ENCODE measurements around the gene AKAP12.

The AKAP12 gene

GRCh38 chr6:151390851-151391470 lies 151.2 kb downstream of the AKAP12 start:
- Histone ChIP-seq H3K9me3 (ENCODE audit: control insufficient read depth, low read length) (no peaks in the 10 kb centered on the region), H3K79me1 (replicated peaks; ENCODE audit: low read length, poor library complexity, severe bottlenecking) (peaks cover 7% of the 10 kb centered on the region), H3K4me2 (ENCODE audit: low read length, poor library complexity, severe bottlenecking) (peak overlapping the region; percentile 61), H3K4me1 (ENCODE audit: control insufficient read depth, insufficient read depth, low read depth, low read length) (peaks cover 11% of the 10 kb centered on the region), H4K91ac (ENCODE audit: low read length) (peak overlapping the region; percentile 99), H3K4ac (ENCODE audit: low read depth in 1 of 2, low read length in 2 of 2) (peak overlapping the region; percentile 96 to 100), H3K18ac (ENCODE audit: low read depth in 1 of 2, low read length in 2 of 2) (peak overlapping the region; percentile 92 to 100), H3K27me3 (ENCODE audit: control insufficient read depth in 1 of 2, insufficient read depth in 1 of 2, low read length in 2 of 2) (no peaks in the 10 kb centered on the region), H3K9ac (ENCODE audit: low read length) (peak overlapping the region; percentile 91), H2BK5ac (ENCODE audit: low read depth, low read length, poor library complexity, severe bottlenecking) (peak overlapping the region; percentile 98), H4K8ac (ENCODE audit: low read length) (peak overlapping the region; percentile 99), H3K4me3 (ENCODE audit: insufficient read depth in 1 of 2, low read depth in 1 of 2, low read length in 2 of 2) (peak overlapping the region; percentile 77 to 99), H2AK5ac (ENCODE audit: low read length, severe bottlenecking) (peak overlapping the region; percentile 66), H3K23ac (ENCODE audit: low read length in 2 of 2) (peak overlapping the region; percentile 75 to 79), H3K14ac (ENCODE audit: low read length in 2 of 2) (peak overlapping the region; percentile 92 to 99), H2BK12ac (ENCODE audit: low read length in 2 of 2) (peak overlapping the region; percentile 15 to 23), H2BK120ac (ENCODE audit: low read depth, low read length) (peak overlapping the region; percentile 99), H3K27ac (ENCODE audit: low read length, poor library complexity, severe bottlenecking) (peak overlapping the region; percentile 91), H2AFZ (ENCODE audit: low read depth, low read length) (peak overlapping the region; percentile 60), H2BK15ac (ENCODE audit: low read depth, poor library complexity, severe bottlenecking) (peak overlapping the region; percentile 99), H3K36me3 (ENCODE audit: control insufficient read depth in 1 of 2, insufficient read depth in 2 of 2, low read depth in 1 of 2, low read length in 2 of 2) (peaks cover 3 to 5% of the 10 kb centered on the region in 2 experiments)
- DNase-seq: peak; percentile 73
- 1% methylated on average over 43 of the region's 78 CpGs for WGBS

- Histone ChIP-seq H3K4ac (ENCODE audit: low read depth in 1 of 2, low read length in 2 of 2) (peak within 1 kb of the TSS; percentile 96 to 100), H2BK5ac (ENCODE audit: low read depth, low read length, poor library complexity, severe bottlenecking) (peak within 1 kb of the TSS; percentile 98), H2AFZ (ENCODE audit: low read depth, low read length) (peak within 1 kb of the TSS; percentile 60), H2BK120ac (ENCODE audit: low read depth, low read length) (peak within 1 kb of the TSS; percentile 99), H2BK12ac (ENCODE audit: low read length in 2 of 2) (peak within 1 kb of the TSS; percentile 15 to 23), H3K79me1 (replicated peaks; ENCODE audit: low read length, poor library complexity, severe bottlenecking) (peaks cover 4% of the 10 kb centered on the region), H3K9ac (ENCODE audit: low read length) (peak within 1 kb of the TSS; percentile 91), H3K36me3 (ENCODE audit: control insufficient read depth in 1 of 2, insufficient read depth in 2 of 2, low read depth in 1 of 2, low read length in 2 of 2) (peaks cover 2 to 3% of the 10 kb centered on the region in 2 experiments), H4K8ac (ENCODE audit: low read length) (peak within 1 kb of the TSS; percentile 99), H4K91ac (ENCODE audit: low read length) (peak within 1 kb of the TSS; percentile 99), H3K4me1 (ENCODE audit: control insufficient read depth, insufficient read depth, low read depth, low read length) (peaks cover 9% of the 10 kb centered on the region), H3K27ac (ENCODE audit: low read length, poor library complexity, severe bottlenecking) (peak within 1 kb of the TSS; percentile 91), H3K9me3 (ENCODE audit: control insufficient read depth, low read length) (no peaks in the 10 kb centered on the region), H3K14ac (ENCODE audit: low read length in 2 of 2) (peak within 1 kb of the TSS; percentile 92 to 99), H3K18ac (ENCODE audit: low read depth in 1 of 2, low read length in 2 of 2) (peak within 1 kb of the TSS; percentile 92 to 100), H3K27me3 (ENCODE audit: control insufficient read depth in 1 of 2, insufficient read depth in 1 of 2, low read length in 2 of 2) (no peaks in the 10 kb centered on the region), H3K23ac (ENCODE audit: low read length in 2 of 2) (peak within 1 kb of the TSS; percentile 75 to 79), H3K4me3 (ENCODE audit: insufficient read depth in 1 of 2, low read depth in 1 of 2, low read length in 2 of 2) (peak within 1 kb of the TSS; percentile 86 to 99), H2AK5ac (ENCODE audit: low read length, severe bottlenecking) (peak within 1 kb of the TSS; percentile 66), H2BK15ac (ENCODE audit: low read depth, poor library complexity, severe bottlenecking) (peak within 1 kb of the TSS; percentile 99), H3K4me2 (ENCODE audit: low read length, poor library complexity, severe bottlenecking) (peak within 1 kb of the TSS; percentile 72)
- WGBS: under 1% methylated on average over 15 of the region's 57 CpGs
- DNase-seq: peak; percentile 92
Observed at GRCh38 chr6:151391471-151392413, 152.0 kb downstream of the AKAP12 start, which contains the start of gene ZBTB2. ZBTB2 (minus strand) TSS chr6:151391559; CDS start chr6:151373637, 17,922 bp downstream.

GRCh38 chr6:151392427-151392826 lies 152.7 kb downstream of the AKAP12 start:
- H3K79me1 ChIP-seq (replicated peaks; ENCODE audit: low read length, poor library complexity, severe bottlenecking): peaks cover 4% of the 10 kb centered on the region
- H3K9ac ChIP-seq (ENCODE audit: low read length): peak overlapping the region; percentile 88
- H3K27me3 ChIP-seq (ENCODE audit: control insufficient read depth in 1 of 2, insufficient read depth in 1 of 2, low read length in 2 of 2): no peaks in the 10 kb centered on the region
- no peak overlapping the region for H2AFZ ChIP-seq (ENCODE audit: low read depth, low read length)
- H3K4me1 ChIP-seq (ENCODE audit: control insufficient read depth, insufficient read depth, low read depth, low read length): peaks cover 8% of the 10 kb centered on the region
- no peaks in the 10 kb centered on the region for H3K9me3 ChIP-seq (ENCODE audit: control insufficient read depth, low read length)
- H2BK12ac ChIP-seq (ENCODE audit: low read length in 2 of 2): no peak overlapping the region
- no peak overlapping the region for H2AK5ac ChIP-seq (ENCODE audit: low read length, severe bottlenecking)
- H2BK5ac ChIP-seq (ENCODE audit: low read depth, low read length, poor library complexity, severe bottlenecking): no peak overlapping the region
- no peak overlapping the region for H2BK15ac ChIP-seq (ENCODE audit: low read depth, poor library complexity, severe bottlenecking)
- no peak overlapping the region for H4K91ac ChIP-seq (ENCODE audit: low read length)
- no peak overlapping the region for H3K23ac ChIP-seq (ENCODE audit: low read length in 2 of 2)
- WGBS: 4% methylated on average over 3 of the region's 3 CpGs
- no peak for DNase-seq
- peak overlapping the region in 1 of 2 experiments; percentile 86 for H3K4me3 ChIP-seq (ENCODE audit: insufficient read depth in 1 of 2, low read depth in 1 of 2, low read length in 2 of 2)
- H3K36me3 ChIP-seq (ENCODE audit: control insufficient read depth in 1 of 2, insufficient read depth in 2 of 2, low read depth in 1 of 2, low read length in 2 of 2): peaks cover 2 to 6% of the 10 kb centered on the region in 2 experiments
- H2BK120ac ChIP-seq (ENCODE audit: low read depth, low read length): no peak overlapping the region
- H3K4me2 ChIP-seq (ENCODE audit: low read length, poor library complexity, severe bottlenecking): peak overlapping the region; percentile 72
- H3K14ac ChIP-seq (ENCODE audit: low read length in 2 of 2): no peak overlapping the region
- H4K8ac ChIP-seq (ENCODE audit: low read length): no peak overlapping the region
- no peak overlapping the region for H3K4ac ChIP-seq (ENCODE audit: low read depth in 1 of 2, low read length in 2 of 2)
- no peak overlapping the region for H3K18ac ChIP-seq (ENCODE audit: low read depth in 1 of 2, low read length in 2 of 2)
- H3K27ac ChIP-seq (ENCODE audit: low read length, poor library complexity, severe bottlenecking): peak overlapping the region; percentile 67

- H4K91ac ChIP-seq (ENCODE audit: low read length): no peak overlapping the region
- no peak overlapping the region for H4K8ac ChIP-seq (ENCODE audit: low read length)
- 93% methylated on average over 4 of the region's 4 CpGs for WGBS
- H3K9me3 ChIP-seq (ENCODE audit: control insufficient read depth, low read length): no peaks in the 10 kb centered on the region
- no peak overlapping the region for H2BK15ac ChIP-seq (ENCODE audit: low read depth, poor library complexity, severe bottlenecking)
- H2BK12ac ChIP-seq (ENCODE audit: low read length in 2 of 2): no peak overlapping the region
- peaks cover 2% of the 10 kb centered on the region for H3K79me1 ChIP-seq (replicated peaks; ENCODE audit: low read length, poor library complexity, severe bottlenecking)
- no peak overlapping the region for H3K4me2 ChIP-seq (ENCODE audit: low read length, poor library complexity, severe bottlenecking)
- peak overlapping the region; percentile 88 for H3K9ac ChIP-seq (ENCODE audit: low read length)
- no peak overlapping the region for H3K18ac ChIP-seq (ENCODE audit: low read depth in 1 of 2, low read length in 2 of 2)
- H3K23ac ChIP-seq (ENCODE audit: low read length in 2 of 2): no peak overlapping the region
- no peaks in the 10 kb centered on the region for H3K27me3 ChIP-seq (ENCODE audit: control insufficient read depth in 1 of 2, insufficient read depth in 1 of 2, low read length in 2 of 2)
- no peak overlapping the region for H2BK120ac ChIP-seq (ENCODE audit: low read depth, low read length)
- no peak overlapping the region for H2BK5ac ChIP-seq (ENCODE audit: low read depth, low read length, poor library complexity, severe bottlenecking)
- H3K4me3 ChIP-seq (ENCODE audit: insufficient read depth in 1 of 2, low read depth in 1 of 2, low read length in 2 of 2): peak overlapping the region in 1 of 2 experiments; percentile 86
- H3K36me3 ChIP-seq (ENCODE audit: control insufficient read depth in 1 of 2, insufficient read depth in 2 of 2, low read depth in 1 of 2, low read length in 2 of 2): peaks cover 2 to 13% of the 10 kb centered on the region in 2 experiments
- peaks cover 5% of the 10 kb centered on the region for H3K4me1 ChIP-seq (ENCODE audit: control insufficient read depth, insufficient read depth, low read depth, low read length)
- H3K27ac ChIP-seq (ENCODE audit: low read length, poor library complexity, severe bottlenecking): no peak overlapping the region
- H3K14ac ChIP-seq (ENCODE audit: low read length in 2 of 2): no peak overlapping the region
- no peak for DNase-seq
- H2AK5ac ChIP-seq (ENCODE audit: low read length, severe bottlenecking): no peak overlapping the region
- no peak overlapping the region for H2AFZ ChIP-seq (ENCODE audit: low read depth, low read length)
- no peak overlapping the region for H3K4ac ChIP-seq (ENCODE audit: low read depth in 1 of 2, low read length in 2 of 2)
Observed at GRCh38 chr6:151393410-151393809, 153.6 kb downstream of the AKAP12 start.

All from mesenchymal stem cell (in vitro differentiated cells and primary cell).